HEK293T (cell line): ENCODE results near the gene UMAD1.

Experiments
- ARNT ChIP-seq: fragments of 450-650 bp; IDR thresholded peaks from 2 replicates; pipeline ENCODE4 v1.6.1; 2017; ENCODE audit warnings: mild to moderate bottlenecking
- BHLHE40 ChIP-seq: fragments of 450-650 bp; IDR thresholded peaks from 2 replicates; pipeline ENCODE4 v1.6.1; 2016; ENCODE audit warnings: mild to moderate bottlenecking, moderate library complexity, borderline replicate concordance
- CTBP1 ChIP-seq: fragments of 450-650 bp; IDR thresholded peaks from 2 replicates; pipeline ENCODE4 v1.6.1; 2016; ENCODE audit warnings: borderline replicate concordance
- FOXA1 ChIP-seq: fragments of 450-650 bp; IDR thresholded peaks from 2 replicates; pipeline ENCODE4 v1.6.1; 2016; ENCODE audit warnings: mild to moderate bottlenecking
- FOXM1 ChIP-seq: fragments of 450-650 bp; IDR thresholded peaks from 2 replicates; pipeline ENCODE4 v1.6.1; 2017; ENCODE audit warnings: mild to moderate bottlenecking, borderline replicate concordance
- HDGF ChIP-seq: fragments of 450-650 bp; IDR thresholded peaks from 2 replicates; pipeline ENCODE4 v1.6.1; 2017; ENCODE audit warnings: antibody characterized with exemption, borderline replicate concordance
- LEF1 ChIP-seq: fragments of 450-650 bp; IDR thresholded peaks from 2 replicates; pipeline ENCODE4 v1.6.1; 2017; ENCODE audit warnings: mild to moderate bottlenecking, borderline replicate concordance
- SP1 ChIP-seq: fragments of 450-650 bp; IDR thresholded peaks from 2 replicates; pipeline ENCODE4 v1.6.1; 2017

DNA sequence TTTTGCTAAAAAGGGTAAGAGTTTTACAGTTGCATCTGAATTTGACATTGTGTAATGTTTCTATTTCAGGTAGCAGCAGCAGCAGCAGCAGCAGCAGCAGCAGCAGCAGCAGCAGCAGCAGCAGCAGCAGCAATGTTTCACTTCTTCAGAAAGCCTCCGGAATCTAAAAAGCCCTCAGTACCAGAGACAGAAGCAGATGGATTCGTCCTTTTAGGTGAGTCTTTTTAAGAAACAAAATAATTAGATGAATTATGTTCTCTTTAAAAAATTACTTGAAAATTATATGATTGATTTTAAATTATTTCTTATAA is 32.6 kb downstream of the UMAD1 start:
- no peak for TF ChIP-seq FOXM1
- TF ChIP-seq HDGF, result no peak
- no peak for TF ChIP-seq BHLHE40
- TF ChIP-seq CTBP1, result no peak
- no peak for TF ChIP-seq ARNT
- no peak for TF ChIP-seq FOXA1
- TF ChIP-seq LEF1, result no peak
- TF ChIP-seq SP1, result no peak
